ENCODE results near the gene RHOF. TPM values are rescaled to one million over a fixed set of nuclear protein-coding genes. Genes with fewer than 3 reads are reported as not detected.

Gene RHOF
- total RNA-seq, 2 experiments from 2014 or later, result 23.5 to 53.7 TPM

DNA sequence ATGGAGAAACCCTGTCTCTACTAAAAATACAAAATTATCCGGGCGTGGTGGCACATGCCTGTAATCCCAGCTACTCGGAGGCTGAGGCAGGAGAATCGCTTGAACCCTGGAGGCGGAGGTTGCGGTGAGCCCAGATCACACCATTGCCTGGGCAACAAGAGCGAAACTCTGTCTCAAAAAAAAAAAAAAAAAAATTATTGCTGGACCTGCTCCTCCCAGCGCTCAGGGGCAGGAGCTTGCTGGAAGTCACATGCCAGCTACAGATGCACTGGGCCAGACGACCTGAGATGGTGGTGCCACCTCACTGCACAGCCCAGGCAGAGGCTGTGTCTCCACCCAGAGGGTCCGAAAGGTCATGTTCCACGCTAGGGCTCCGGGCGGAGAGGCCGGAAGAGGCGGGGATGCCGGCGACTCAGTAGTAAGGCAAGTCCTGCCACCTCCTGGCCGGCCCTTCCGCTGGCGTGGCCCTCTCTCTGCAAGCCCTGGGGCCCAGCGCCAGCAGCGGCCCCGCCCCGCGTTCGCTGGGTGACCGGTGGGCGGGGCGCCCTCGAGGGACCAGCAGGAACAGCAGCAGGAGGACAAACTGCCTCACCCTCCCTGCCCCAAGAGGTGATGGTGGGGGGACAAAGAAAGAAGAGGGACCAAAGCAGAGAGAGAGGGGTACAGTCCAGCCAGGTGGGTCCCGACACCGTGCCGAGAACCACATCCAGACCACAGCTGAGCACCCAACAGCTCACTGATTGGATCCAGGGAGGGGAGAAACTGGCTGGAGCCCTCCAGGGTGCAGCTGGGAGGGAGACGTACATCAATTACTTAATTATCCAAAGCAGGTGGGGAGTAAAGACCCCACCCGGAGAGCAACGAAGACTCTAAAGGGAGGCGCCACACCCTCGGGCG, 3.6 kb upstream of the RHOF start:
- H3K36me3 ChIP-seq (ENCODE audit: insufficient read depth, low read length), result peaks cover 9% of the 10 kb centered on the region; the same call in 1 of the 2 replicates
- no peak overlapping the region for H3K4me3 ChIP-seq (ENCODE audit: low read depth, low read length, poor library complexity, severe bottlenecking)
- no TSS peak for BruUV-seq (replicated peaks)
- CTCF ChIA-PET (ENCODE audit: unreplicated experiment), result no interaction called here
- intact Hi-C loops (cut with micrococcal nuclease; ENCODE audit: unreplicated experiment), result no loop called here
- no peaks in the 10 kb centered on the region for H3K9me3 ChIP-seq (ENCODE audit: low read length)
- no peak overlapping the region for H3K27ac ChIP-seq (ENCODE audit: low read depth, low read length, poor library complexity, severe bottlenecking)
- H3K9me2 ChIP-seq (ENCODE audit: insufficient read depth, low read length), result no peaks in the 10 kb centered on the region
- no peak for DNase-seq (ENCODE audit: low spot score)
- peaks cover 60% of the 10 kb centered on the region for H3K4me1 ChIP-seq (ENCODE audit: insufficient read depth, low read length, poor library complexity, severe bottlenecking)
- H3K79me2 ChIP-seq (ENCODE audit: insufficient read depth, low read depth, low read length), result peaks cover 10% of the 10 kb centered on the region; the same call in 1 of the 2 replicates
- no peak for TF ChIP-seq EZH2phosphoT487 (IDR thresholded peaks at IDR 0.05; ENCODE audit: borderline replicate concordance, low read depth, low read length)
- TF ChIP-seq, protein P1, sequence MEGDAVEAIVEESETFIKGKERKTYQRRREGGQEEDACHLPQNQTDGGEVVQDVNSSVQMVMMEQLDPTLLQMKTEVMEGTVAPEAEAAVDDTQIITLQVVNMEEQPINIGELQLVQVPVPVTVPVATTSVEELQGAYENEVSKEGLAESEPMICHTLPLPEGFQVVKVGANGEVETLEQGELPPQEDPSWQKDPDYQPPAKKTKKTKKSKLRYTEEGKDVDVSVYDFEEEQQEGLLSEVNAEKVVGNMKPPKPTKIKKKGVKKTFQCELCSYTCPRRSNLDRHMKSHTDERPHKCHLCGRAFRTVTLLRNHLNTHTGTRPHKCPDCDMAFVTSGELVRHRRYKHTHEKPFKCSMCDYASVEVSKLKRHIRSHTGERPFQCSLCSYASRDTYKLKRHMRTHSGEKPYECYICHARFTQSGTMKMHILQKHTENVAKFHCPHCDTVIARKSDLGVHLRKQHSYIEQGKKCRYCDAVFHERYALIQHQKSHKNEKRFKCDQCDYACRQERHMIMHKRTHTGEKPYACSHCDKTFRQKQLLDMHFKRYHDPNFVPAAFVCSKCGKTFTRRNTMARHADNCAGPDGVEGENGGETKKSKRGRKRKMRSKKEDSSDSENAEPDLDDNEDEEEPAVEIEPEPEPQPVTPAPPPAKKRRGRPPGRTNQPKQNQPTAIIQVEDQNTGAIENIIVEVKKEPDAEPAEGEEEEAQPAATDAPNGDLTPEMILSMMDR (conservative IDR thresholded peaks at IDR 0.05; ENCODE audit: low read length), result no peak
- no peak overlapping the region for H2AFZ ChIP-seq (ENCODE audit: low read length)
- H3K4me2 ChIP-seq (ENCODE audit: low read length), result peak overlapping the region; percentile 58; the same call in 1 of the 2 replicates
- POLR2A ChIA-PET, result interaction anchor here (1.0 kb wide), 1 partner anchor 14 kb away, joined by 3 read pairs; no protein-coding TSS in a partner anchor
- H4K20me1 ChIP-seq (ENCODE audit: insufficient read depth, low read length), result no peaks in the 10 kb centered on the region

DNA sequence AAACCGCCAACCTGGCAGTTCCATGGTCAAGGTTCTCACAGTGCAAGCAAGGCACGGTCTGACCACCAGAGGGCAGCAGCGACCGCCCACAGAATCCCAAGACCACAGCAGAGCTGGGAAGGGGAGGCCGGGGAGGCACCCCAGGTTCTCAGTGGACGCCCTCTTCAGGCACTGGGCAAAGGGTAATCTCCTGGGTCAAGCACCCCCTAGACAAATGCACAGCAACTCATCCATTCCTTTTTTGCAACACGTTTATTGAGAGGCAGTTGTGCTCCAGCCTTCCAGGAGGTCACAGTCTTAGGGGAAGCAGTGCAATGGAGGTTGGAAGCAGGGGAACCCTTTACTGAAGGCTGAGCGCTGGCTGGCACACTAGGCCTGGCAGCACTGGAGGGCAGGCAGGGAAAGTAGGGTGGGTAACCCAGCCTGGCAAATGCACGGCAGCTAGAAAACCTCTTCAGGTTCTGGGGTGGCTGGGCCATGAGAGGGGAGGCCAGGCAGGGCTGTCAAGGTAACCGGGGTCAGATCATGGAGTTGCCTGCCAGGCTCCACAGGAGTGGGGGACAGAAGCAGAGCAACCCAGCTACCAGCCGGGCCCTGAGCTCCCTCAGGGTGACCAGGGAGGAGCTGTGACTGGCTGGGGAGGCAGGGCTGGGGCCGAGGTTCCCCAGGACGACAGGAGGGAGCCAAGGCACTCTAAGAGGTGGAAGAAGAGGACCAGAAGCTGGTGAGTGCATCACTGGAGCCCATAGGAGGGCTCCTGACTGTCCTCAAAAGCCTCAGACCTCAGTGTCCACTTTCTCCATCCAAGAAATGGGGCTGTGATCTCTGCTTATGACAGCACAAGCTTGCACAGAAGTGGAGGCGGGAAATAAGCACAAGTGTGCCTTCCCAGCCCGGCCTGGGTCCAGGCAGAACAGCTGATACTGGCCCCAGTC, 1.8 kb upstream of the RHOF start:
- BruUV-seq (replicated peaks), result no TSS peak
- Histone ChIP-seq H3K4me2 (ENCODE audit: low read length) (peak overlapping the region; percentile 80), H3K9me2 (ENCODE audit: insufficient read depth, low read length) (no peaks in the 10 kb centered on the region), H3K79me2 (ENCODE audit: insufficient read depth, low read depth, low read length) (no peaks in the 10 kb centered on the region), H3K4me3 (ENCODE audit: low read depth, low read length, poor library complexity, severe bottlenecking) (peak overlapping the region; percentile 76), H4K20me1 (ENCODE audit: insufficient read depth, low read length) (no peaks in the 10 kb centered on the region), H3K9me3 (ENCODE audit: low read length) (no peaks in the 10 kb centered on the region), H3K4me1 (ENCODE audit: insufficient read depth, low read length, poor library complexity, severe bottlenecking) (peaks cover 58% of the 10 kb centered on the region), H3K27ac (ENCODE audit: low read depth, low read length, poor library complexity, severe bottlenecking) (peak overlapping the region; percentile 63), H2AFZ (ENCODE audit: low read length) (peak overlapping the region; percentile 44; the same call in 1 of the 2 replicates), H3K36me3 (ENCODE audit: insufficient read depth, low read length) (peaks cover 9% of the 10 kb centered on the region; the same call in 1 of the 2 replicates)
- POLR2A ChIA-PET, result interaction anchor here (0.6 to 1.8 kb wide), 10 partner anchors 7 to 107 kb away, joined by 3 to 7 read pairs (median 4); no protein-coding TSS in a partner anchor
- CTCF ChIA-PET (ENCODE audit: unreplicated experiment), result interaction anchor here (1.1 to 2.6 kb wide), 5 partner anchors 9 to 121 kb away, joined by 3 to 13 read pairs (median 4); partner anchors contain the start of gene PSMD9
- DNase-seq (ENCODE audit: low spot score), result peak; percentile 83
- intact Hi-C loops (cut with micrococcal nuclease; ENCODE audit: unreplicated experiment), result loop anchor here (1.0 kb wide), 2 partner anchors 17 to 99 kb away; no protein-coding TSS in a partner anchor
- TF ChIP-seq, protein P1 (conservative IDR thresholded peaks at IDR 0.05; ENCODE audit: low read length), result peak; percentile 96
- no peak for TF ChIP-seq EZH2phosphoT487 (IDR thresholded peaks at IDR 0.05; ENCODE audit: borderline replicate concordance, low read depth, low read length)
